MM.1S (cell line): ENCODE results near the gene HBA1.

Source experiments
- EZH2phosphoT487 ChIP-seq: fragments of 300-600 bp; sonication (generic); IDR thresholded peaks from 2 replicates; pipeline ENCODE4 v1.6.1; 2018; ENCODE audit warnings: antibody characterized with exemption, low read length
- TF ChIP-seq, protein P1 (sequence below): fragments of 300-600 bp; sonication (generic); IDR thresholded peaks from 2 replicates; pipeline ENCODE4 v1.5.1; 2016; ENCODE audit warnings: antibody characterized with exemption, low read length, mixed read lengths

DNA sequence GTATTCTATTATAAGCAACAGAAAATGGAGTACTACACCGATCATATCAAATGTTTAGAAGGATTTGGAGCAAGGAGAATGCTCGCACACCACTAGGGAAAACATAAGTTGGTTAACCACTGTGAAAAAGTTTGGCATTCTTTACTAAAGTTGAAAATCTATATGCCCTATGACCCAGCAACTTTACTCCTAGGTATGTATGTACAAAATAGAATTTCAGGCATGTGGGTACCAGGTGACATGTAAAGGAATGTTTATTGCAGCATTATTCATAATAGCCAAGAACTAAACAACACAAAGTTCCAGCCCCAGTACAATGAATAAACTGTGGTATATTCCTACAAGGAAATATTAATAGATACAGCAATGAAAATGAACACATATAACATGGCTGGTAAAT lies 29.8 kb upstream of the HBA1 start:
- TF ChIP-seq, protein P1, sequence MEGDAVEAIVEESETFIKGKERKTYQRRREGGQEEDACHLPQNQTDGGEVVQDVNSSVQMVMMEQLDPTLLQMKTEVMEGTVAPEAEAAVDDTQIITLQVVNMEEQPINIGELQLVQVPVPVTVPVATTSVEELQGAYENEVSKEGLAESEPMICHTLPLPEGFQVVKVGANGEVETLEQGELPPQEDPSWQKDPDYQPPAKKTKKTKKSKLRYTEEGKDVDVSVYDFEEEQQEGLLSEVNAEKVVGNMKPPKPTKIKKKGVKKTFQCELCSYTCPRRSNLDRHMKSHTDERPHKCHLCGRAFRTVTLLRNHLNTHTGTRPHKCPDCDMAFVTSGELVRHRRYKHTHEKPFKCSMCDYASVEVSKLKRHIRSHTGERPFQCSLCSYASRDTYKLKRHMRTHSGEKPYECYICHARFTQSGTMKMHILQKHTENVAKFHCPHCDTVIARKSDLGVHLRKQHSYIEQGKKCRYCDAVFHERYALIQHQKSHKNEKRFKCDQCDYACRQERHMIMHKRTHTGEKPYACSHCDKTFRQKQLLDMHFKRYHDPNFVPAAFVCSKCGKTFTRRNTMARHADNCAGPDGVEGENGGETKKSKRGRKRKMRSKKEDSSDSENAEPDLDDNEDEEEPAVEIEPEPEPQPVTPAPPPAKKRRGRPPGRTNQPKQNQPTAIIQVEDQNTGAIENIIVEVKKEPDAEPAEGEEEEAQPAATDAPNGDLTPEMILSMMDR, result no peak
- TF ChIP-seq EZH2phosphoT487, result no peak
